Measurements from ENCODE around the gene TRMU.
"Not testable (repeated sequence)": the region's sequence is repeated elsewhere in the genome, so short reads cannot be mapped to it uniquely, and the experiment has no call there.

TRMU gene

DNA sequence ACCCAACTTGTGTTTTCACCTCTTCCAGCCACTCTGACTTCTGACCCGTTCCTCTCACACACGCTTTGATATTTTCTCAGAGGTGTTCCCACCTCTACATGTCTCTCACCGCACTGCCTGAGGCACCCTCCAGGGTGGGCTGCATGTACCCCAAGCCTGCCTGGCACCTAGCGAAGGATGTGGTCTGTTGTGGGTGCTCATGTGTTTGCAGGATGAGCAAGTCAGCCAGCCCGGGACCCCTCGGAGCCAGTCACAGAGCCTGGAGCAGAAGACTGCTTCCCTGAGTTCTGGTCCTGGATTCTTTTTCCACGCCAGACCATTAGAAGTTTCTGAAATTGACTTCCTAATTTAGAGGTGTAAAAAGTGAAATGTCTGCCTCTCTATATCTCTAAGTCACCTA is 35.0 kb upstream of the TRMU start:
- DNase-seq (ENCODE audit: low read depth): no peak

DNA sequence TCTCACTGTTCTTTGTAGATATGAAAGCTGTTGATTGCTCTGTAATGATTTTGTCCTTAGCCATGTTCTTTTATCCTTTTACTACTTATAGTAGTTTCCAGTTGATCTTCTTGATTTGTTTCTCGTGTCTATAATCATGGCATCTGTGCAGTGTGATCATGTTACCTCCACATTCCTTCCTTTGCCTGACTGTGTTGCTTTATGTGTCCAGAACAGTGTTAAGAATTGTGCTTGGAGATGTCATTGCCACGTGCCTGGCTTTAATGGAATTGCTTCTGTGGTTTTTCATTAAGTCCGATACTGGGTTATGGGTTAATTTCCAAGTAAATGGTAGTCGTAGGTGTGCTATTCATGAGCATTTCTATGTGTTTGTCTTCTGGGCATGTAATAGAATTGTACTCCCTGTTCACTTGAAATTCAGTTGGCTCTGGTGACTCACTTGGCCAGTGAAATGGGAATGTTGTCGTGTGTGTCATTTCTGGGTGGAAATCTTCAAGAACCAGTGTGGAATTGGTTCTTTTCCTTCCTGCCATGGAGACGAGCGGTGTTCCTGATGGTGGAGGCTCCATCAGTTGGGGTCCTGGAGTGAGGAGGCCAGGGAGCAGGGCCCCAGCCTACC is 32.1 kb upstream of the TRMU start:
- DNase-seq (ENCODE audit: low read depth): no peak

DNA sequence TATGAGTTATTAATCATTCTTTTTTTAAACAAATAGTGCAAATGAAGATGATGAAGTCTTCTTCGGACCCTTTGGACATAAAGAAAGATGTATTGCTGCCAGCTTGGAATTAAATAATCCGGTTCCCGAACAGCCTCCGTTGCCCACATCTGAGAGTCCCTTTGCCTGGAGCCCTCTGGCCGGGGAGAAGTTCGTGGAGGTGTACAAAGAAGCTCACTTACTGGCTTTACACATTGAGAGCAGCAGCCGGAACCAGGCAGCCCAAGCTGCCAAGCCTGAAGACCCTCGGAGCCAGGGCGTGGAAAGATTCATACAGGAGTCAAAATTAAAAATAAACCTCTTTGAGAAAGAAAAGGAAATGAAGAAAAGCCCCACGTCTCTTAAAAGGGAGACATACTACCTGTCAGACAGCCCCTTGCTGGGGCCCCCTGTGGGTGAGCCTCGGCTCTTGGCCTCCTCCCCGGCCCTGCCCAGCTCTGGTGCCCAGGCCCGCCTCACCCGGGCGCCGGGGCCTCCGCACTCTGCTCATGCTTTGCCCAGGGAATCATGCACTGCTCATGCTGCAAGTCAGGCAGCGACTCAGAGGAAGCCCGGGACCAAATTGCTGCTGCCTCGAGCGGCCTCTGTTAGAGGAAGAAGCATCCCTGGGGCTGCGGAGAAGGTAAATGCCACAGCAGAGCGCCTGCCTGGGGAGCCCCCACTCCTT is 27.1 kb upstream of the TRMU start:
- DNase-seq (ENCODE audit: low read depth): no peak

DNA sequence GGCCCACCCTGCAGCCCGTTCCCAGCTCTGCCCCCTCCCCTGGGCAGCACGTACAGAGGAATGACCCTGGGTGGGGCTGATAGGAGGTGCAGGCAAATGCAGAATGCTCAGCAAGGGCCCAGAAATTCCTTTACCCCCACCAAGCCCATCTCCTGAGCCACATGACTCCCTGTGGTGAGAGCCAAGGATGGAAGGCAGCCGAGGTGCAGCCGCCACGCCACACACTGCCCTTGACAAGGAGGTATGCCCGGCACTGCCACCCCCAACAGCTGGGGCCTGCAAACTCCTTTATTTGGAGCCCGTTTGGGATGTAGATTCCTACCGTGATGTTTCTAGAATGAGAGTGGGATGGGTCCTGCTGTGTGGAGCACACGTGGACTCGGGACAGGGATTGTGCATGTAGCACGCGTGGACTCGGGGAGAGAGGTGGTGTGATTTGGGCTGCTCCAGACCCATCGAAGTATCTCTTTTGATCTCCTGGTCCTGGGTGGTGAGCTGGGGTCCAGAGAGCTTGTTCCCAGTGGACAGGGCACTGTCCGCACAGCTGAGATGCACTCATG is 25.9 kb upstream of the TRMU start:
- no peak for DNase-seq (ENCODE audit: low read depth)

DNA sequence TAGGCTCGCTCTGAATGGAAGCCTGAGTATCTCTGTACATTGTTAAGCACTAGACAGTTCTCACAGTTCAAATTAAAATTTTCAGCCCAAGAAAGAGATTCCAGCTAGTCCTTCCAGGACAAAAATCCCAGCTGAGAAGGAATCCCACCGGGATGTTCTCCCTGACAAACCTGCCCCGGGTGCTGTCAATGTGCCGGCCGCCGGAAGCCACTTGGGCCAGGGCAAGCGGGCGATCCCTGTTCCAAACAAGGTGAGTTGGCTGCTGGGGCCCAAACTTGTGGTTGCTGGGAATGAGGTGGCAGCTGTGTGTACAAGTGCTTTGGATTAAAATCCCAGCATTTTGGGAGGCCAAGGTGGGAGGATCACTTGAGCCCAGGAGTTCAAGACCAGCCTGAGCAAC is 23.5 kb upstream of the TRMU start:
- DNase-seq (ENCODE audit: low read depth): no peak

DNA sequence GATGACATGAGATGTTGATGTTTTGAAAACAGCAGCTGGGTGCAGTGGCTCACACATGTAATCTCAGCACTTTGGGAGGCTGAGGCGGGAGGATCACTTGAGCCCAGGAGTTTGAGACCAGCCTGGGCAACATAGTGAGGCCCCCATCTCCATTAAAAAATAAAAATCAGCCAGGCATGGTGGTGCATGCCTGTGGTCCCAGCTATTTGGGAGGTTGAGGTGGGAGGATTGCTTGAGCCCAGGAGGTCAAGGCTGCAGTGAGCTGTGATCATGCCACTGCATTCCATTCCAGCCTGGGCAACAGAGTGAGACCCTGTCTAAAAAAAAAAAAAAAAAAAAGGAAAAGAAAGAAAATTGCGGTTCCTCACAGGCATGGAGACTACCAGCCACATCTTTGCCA is 22.7 kb upstream of the TRMU start:
- DNase-seq (ENCODE audit: low read depth): not testable (repeated sequence)

DNA sequence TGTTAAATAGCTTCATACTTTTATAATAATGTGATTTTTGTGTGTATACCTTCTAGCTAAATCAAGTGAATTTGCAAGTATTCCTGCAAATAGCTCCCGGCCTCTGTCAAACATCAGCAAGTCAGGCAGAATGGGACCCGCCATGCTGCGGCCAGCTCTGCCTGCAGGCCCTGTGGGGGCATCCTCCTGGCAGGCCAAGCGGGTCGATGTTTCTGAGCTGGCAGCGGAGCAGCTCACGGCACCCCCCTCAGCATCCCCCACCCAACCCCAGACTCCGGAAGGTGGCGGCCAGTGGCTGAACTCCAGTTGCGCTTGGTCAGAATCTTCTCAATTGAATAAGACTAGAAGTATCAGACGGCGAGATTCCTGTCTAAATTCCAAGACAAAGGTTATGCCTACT is 19.5 kb upstream of the TRMU start:
- DNase-seq (ENCODE audit: low read depth): no peak

DNA sequence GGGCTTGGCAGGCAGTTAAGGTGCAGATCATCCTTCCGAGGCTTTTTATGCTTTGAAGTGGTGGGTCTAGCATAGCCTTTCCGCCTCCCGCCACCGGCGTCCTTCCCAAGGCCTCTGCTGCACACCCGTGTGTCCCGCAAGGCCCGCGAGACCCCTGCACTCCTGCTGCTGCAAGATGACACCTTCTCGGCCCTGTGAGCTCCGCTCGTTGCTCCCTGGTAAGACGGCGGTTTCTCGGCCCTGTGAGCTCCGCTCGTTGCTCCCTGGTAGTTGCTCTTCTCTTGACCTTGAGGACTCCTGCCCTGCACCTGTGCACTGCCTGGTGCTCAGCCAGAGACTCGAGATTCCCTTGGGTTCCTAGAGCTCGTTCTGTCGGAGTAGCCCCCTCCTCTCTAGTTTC is 17.9 kb upstream of the TRMU start:
- DNase-seq (ENCODE audit: low read depth): no peak

DNA sequence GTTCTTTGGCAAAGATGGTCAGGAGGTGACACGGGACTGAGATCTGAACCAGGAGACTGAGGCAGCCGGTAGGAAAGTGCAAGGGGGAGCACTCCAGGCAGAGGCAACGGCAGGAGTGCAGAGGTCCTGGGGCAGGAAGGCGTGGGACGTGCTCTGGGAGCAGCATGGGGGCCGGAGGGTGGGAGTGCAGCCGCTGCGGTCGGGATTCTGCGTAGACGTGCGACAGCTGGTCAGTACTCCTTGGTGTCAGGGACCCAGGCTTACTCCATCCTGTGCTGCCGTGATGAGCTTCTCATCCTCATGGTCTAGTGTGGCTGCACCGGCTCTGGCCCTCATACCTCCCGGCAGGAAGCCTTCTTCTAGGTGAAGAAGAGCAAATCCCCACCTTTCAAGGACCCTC is 16.9 kb upstream of the TRMU start:
- DNase-seq (ENCODE audit: low read depth): no peak

DNA sequence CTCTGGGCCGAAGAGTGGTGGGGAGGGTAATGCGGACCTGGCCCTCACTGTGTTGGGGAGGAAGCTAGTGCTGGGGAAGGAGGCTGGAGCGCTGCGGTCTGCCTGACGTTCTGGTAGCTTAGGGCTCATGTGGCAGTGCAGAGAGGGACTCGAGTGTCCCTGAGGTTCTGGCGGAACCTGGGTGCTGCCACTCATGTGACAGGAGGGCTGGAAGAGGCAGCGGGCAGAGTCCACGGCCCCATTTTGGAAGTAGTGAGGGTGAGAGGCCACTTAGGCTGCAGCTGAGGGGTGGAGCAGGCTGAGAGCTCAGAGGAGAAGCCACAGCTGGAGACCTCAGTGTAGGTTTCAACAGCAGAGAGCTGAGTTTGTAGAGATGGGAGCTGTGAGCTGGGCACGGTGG is 16.2 kb upstream of the TRMU start:
- no peak for DNase-seq (ENCODE audit: low read depth)

DNA sequence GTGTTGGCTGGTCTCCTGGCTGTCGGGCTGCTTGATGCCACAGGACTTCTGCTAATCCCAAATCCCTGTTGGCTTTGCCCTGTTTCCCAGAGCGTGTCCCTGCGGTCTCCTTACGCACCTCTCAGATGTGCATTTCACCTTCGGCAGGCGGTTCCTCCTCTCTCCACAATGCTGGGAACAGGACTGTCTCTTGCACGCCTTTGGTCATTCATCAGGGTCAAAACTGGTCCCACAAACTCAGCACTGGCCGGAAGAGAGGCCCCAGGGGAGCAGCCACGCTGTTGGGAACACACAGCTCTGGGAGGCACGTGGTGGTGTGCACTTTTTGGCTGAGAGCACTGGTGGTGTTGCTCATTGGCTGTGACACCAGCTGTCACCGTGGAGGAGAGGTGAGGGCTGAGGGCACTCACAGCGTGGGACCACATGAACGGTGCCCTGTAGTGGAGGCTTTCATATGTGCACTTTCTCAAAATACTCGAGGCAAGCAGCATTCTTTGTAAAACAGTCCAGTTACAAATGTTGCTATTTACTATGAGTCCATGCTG is 15.3 kb upstream of the TRMU start:
- DNase-seq (ENCODE audit: low read depth): no peak

DNA sequence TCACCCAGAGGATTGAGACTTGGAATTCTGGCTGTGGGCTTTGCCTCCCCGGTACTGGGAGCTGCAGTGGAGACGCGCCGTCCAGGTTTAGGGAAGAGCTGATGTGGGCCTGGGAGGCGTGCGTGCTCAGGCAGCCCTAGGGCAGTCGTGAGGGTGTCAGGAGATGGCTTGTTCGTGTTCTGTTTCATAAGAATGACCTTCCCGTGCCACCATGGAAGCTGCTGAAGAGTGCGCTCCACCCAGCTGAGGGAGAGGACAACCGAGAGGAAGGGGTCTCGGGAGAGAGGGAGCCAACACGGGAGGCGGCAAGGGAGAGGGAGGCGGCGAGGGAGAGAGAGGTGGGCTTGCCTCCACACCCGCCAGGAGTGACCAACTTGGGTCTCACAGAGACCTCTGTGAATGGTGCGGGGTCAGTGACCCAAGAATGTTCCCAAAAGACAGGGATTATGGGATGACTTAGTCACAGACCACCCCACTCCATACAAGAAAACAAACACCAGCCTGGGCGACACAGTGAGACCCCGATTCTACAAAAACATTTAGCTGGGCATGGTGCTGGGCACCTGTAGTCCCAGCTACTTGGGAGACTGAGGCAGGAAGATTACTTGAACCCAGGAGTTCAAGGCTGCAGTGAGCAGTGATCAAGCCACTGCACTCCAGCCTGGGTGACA is 14.7 kb upstream of the TRMU start:
- no peak for DNase-seq (ENCODE audit: low read depth)

DNA sequence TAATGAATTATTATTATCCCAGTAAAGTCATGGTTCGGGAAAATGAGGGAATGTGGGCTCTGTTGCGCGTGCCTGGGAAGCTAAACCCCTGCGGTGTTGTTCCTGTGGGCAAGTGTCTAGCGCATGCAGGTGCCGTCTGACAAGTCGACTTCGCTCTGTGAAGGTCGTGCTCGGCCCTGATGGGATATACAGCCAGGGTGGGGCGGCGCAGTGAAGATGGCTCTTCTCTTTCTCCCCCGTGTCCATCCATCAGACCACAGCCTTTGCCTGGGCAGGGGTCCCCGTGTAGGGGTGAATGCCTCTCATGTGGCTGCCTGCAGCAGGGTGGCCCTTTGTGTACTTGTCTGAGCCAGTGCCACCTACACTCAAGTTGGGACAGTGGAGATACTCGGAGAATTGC is 12.8 kb upstream of the TRMU start:
- no peak for DNase-seq (ENCODE audit: low read depth)

DNA sequence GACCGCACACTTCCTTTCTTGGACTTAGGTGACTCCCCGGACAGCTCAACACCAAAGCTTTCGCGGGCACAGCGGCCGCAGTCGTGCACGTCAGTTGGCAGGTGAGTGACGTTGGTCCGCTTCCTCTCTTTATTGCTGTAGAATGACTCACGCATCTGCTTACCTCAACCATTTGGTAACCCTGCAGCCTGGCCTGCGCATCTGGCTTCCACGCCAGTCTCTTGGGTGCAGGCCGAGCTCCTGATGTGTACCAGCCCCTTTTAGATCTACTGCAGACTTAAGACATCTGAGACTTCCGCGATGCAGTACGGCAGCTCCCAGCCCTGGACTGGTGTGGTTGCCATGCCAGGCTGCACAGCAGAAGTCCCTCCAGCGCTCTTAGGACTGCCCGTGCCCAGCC is 12.4 kb upstream of the TRMU start:
- DNase-seq (ENCODE audit: low read depth): no peak

DNA sequence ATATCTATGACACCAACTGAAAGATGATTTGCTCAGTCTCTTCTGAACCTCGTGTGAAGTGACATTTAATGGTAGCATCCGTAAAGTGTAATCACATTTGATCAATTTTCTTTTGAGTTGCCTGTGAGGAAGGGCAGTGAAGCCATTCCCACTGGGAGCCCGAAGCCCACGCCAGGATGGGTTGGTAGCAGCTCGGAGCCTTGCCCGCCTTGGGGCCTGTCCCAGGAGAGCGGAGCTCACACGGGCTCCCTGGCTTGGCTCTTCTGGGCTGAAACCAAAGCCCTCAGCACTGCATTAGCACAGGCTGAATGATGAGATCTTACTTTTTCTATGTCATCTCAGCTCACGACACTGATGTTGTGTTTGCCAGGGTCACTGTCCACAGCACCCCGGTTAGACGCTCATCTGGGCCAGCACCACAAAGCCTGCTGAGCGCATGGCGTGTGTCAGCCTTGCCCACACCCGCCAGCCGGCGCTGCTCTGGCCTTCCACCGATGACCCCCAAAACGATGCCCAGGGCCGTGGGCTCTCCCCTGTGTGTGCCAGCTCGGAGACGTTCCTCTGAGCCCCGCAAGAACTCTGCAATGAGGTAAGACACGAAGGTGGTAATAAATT is 9.3 kb upstream of the TRMU start:
- DNase-seq (ENCODE audit: low read depth): no peak

DNA sequence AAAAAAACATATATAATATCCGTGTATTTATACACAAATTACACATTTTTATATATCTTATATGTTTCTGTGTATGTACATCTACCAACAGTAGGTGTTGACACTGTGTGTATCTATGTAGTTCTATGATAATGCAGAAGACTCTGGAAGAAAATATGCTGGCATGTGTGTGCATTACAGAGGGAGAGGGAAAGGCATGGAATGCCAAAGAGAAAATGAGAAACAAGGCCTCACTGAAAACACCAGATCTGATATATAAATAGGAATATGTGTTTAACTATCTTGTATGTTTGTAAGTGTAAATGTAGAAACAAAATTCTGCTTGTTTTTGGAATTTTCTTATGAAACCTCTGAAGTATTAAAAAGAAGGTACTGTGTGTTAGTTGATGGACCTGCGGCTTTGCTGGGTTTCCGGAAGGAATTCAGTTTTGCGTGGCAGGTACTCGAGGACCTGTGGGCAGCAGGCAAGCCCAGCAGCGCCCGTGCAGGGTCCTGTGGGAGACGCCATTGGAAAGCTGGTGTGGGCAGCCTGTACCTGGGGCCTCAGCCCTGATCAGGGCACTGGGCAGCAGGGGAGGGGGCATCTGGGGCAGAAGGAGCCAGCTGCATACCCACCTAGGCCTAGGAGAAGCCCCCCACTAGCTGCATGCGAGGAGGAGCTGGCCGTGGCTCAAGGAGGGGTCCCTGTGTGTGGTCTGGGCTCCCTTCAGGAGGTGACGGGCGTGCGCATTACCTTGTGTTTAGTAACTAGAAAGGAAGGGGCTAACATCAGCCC is 7.6 kb upstream of the TRMU start:
- no peak for DNase-seq (ENCODE audit: low read depth)

DNA sequence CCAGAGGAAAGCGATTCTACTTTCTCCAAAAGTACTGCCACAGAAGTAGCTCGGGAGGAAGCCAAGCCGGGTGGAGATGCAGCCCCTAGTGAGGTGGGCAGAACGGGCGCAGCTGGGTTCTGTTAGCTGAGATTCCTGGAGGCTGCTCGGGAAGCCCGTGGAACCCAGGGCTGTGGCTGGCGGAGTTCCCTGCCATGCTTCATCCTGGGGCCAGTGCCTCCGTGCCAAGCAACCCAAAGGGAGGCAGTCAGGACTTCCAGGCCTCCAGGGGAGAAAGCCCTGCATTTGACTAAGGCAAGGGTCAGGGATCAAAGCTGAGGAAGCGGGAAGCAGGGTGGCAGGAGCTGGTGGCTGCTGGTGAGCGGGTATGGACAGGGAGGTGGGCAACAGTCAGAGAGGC is 6.7 kb upstream of the TRMU start:
- no peak for DNase-seq (ENCODE audit: low read depth)

DNA sequence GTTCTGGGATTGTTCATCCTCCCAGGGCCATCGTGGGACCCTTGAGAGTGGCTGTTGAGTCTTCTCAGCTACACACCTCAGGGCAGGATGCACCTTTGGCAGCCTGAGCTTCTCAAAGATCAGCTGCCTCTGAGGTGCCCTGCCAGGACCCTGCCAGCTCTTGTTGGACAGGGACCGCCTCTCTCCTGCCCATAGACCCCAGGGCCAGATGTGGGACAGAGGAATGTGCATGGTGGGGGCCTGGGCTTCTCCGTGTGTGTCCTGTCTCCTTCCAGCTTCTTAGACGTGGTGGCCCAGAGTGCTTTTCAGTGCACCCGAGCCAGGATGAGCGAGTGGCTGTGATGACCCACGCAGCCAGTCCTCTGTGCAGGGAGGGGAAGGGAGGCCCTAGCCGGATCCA is 5.9 kb upstream of the TRMU start:
- no peak for DNase-seq (ENCODE audit: low read depth)

DNA sequence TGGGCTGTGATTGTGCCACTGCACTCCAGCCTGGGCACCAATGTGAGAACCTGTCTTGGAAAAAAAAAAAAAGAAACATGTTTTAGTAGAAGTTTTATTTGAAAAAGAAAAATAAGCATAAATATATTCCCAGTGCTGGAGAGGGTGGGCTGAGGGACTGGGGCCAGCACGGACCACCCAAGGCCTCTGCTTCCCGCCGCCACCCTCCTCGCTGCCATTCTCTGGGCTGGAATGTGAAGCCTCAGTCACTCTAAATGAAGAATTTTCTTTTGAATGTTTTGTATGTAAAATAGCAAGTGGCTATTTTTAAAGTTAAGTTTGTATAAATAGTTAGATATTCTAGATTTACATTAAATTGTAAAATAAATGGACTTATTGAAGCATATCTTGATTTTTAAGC is 5.1 kb upstream of the TRMU start:
- DNase-seq (ENCODE audit: low read depth): no peak

DNA sequence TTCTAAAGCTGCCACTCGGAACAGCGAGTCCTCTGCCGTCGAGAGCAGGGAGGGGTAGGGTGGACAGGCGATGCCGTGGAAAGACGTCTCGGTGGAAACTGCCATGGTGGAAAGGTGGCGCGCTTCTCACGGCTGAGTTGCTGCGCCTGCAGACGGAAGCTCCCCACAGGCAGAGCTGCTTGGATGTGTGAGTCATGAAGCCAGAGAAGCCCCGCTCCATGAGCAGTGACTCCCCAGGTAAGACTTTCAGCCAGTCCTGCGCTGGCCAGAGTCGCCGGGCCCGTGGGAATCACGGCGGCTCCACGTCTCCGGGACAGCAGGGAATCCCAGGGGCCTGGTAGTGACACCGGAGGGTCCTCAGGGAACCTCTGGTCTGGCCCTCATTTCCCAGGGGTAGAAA is 4.0 kb upstream of the TRMU start:
- no peak for DNase-seq (ENCODE audit: low read depth)

DNA sequence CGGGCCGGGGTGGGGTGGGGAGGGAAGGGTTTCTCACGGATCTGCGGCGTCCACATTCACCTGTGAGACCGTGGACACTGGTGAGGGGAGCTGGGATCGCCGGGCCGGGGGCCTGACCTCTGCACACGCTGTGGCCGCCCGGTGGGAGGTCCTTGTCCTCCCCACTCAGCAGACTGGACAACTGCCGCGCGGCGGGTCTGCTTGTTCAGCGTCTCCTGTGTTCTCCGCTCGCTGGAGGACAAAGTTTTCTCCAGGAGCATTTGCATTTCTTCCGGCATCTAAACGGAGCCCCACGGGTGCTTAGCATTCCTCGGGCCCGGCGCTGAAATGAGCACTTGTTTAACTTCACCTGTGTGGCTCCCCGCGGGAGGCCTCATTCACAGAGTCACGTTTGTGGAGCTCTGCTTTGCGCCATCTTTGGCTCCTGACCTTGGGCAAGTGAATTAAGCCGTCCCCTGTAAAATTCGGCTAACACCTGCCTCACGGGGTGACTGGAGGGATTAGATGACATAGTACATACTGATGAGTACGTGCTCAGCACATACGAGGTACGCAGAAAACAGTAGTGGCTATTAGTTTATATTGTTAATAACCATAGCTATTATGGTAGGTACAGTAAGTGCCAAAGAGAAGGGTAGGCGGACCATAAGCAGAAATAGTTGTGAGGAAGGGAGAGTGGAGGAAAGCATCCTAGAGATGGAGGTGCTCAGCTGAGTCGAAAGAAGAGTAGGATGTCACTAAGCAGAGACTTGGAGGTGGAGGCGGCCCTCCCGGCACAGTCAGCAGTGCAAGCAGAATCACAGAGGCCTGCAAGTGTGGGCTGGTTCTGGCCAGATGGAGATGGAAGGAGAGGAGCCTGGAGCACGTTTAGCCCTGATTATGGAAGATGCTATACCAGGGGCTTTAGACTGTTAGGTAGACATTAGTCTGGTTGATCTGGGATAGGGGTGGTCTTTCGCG is 885 bp downstream of the TRMU start:
- no peak for DNase-seq (ENCODE audit: low read depth)

Data from T-helper 22 cell (primary cell).